ENCODE measurements around the gene CPT1C.

The CPT1C gene

DNA sequence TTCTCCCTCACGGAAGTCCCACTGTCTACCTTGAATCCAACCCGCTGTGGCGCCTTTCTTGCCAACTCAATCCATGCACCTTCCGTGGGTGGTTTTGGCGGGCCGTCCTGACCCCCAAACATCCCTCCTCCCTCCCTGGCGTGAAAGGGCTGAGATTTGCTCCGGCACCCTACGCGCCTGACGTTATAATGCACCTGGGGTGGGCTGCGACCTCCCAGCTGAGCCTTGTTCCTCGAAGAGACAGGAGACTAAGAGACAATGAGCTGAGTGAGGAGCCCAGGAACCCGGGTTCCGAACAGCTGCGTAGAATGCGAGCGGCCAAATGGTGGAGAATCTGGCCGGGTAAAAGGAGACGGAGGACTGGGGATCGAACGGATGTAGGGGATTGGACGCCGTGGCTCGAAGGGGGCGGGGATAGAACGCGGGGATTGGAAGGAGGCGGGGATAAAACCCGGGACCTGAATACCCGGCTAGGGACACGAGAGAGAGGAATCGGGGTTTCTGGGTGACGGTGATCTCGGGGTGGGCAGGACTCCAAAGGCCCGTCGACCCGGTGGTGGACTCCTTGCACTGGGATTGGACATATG is at the start of gene CPT1C:
TSS of gene CPT1C (plus strand) at position 461 of the 587 bp plus-strand sequence. CDS start 1,137 bp downstream, outside the sequence.
- peak; percentile 22 for DNase-seq (ENCODE audit: low read depth)

DNA sequence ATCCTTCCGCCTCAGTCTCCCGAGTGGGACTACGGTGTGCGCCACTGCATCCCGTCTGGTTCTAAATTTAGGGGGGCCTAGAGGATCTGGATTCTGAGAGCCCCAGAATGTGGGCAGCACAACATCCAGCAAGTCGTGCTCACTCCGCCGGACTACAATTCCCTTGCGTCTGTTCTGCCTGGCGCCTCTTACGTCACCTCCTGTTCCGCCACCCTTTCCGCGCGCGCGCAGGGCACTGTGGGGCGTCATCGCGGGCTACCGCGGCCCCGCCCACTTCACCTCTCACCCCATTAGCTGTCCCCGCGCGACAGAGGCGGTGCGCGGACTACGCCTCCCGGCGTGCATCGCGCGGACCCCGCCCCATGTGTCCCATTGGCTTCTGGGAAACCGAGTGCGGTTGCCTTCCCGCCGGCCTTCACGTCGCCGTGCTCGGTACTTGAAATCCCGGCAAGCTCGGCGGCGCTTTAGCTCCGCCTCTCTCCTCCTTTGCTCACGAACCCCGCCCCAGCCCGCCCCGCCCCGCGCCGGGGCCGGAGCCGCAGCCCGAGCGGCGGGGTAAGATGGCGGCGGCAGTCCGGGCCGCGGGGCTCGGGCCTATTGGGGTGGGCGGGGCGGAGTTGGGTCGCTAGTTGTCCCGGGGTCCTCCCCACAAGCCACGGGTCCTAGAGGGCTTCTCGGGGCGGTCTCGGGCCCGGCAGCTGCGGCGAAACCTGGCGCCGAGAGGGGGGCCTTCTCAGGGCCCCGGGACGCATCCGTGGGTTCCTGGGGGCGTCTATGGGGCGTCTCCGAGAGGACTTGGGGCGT is 49.0 kb upstream of the CPT1C start, which contains the start of gene SCAF1:
TSS of gene SCAF1 (plus strand) at position 522 of the 804 bp plus-strand sequence. CDS start 2,818 bp downstream, outside the sequence.
- DNase-seq (ENCODE audit: low read depth) = peak; percentile 94

GRCh38 chr19:49642492-49643035 is 48.4 kb upstream of the CPT1C start:
- DNase-seq (ENCODE audit: low read depth) = no peak

- no peak for DNase-seq (ENCODE audit: low read depth)
These were observed 47.5 kb upstream of the CPT1C start for GRCh38 chr19:49643466-49643865.

DNA sequence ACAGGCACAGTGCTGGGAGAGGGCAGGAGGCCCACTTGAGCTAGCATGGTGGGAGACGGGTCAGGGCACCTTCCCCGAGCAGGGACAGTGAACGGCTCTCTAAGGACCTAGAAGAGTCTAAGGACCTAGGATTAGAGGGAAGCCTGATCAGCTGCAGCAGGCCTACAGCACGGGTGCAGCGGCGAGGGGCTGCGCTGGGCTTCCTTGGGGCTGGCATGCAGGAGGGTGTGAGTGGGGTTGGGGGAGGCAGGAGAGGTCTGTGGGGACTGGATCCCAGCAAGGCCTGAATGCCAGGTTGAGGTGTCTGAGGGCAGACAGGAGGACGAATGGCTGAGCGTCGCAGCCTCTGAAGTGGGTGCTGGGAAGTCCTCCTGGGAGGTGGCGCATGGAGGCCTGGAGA is 45.3 kb upstream of the CPT1C start:
- DNase-seq (ENCODE audit: low read depth) = no peak

- no peak for DNase-seq (ENCODE audit: low read depth)
These were observed 44.9 kb upstream of the CPT1C start for GRCh38 chr19:49645995-49646394.

GRCh38 chr19:49646586-49646985 is 44.3 kb upstream of the CPT1C start:
- no peak for DNase-seq (ENCODE audit: low read depth)

GRCh38 chr19:49651029-49651819 is 39.7 kb upstream of the CPT1C start:
- DNase-seq (ENCODE audit: low read depth) = no peak

- DNase-seq (ENCODE audit: low read depth) = no peak
These were observed 38.9 kb upstream of the CPT1C start for GRCh38 chr19:49651820-49652550.

DNA sequence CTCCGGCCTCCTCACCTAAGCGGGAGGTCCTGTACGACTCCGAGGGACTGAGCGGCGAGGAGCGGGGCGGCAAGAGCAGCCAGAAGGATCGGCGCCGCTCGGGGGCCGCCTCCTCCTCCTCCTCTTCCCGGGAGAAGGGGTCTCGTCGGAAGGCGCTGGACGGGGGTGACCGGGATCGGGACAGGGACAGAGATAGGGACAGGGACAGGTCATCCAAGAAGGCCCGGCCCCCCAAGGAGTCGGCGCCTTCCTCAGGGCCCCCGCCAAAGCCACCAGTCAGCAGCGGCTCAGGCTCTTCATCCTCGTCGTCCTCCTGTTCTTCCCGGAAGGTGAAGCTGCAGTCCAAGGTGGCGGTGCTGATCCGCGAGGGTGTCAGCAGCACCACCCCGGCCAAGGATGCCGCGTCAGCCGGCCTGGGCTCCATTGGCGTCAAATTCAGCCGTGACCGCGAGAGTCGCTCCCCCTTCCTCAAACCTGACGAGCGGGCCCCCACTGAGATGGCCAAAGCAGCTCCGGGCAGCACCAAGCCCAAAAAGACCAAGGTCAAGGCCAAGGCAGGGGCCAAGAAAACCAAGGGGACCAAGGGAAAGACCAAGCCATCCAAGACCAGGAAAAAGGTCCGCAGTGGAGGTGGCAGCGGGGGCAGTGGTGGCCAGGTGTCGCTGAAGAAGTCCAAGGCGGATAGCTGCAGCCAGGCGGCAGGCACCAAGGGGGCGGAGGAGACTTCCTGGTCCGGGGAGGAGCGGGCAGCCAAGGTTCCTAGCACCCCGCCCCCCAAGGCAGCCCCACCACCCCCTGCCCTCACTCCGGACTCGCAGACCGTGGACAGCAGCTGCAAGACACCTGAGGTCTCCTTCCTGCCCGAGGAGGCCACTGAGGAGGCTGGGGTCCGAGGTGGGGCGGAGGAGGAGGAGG is 38.1 kb upstream of the CPT1C start:
- no peak for DNase-seq (ENCODE audit: low read depth)

DNA sequence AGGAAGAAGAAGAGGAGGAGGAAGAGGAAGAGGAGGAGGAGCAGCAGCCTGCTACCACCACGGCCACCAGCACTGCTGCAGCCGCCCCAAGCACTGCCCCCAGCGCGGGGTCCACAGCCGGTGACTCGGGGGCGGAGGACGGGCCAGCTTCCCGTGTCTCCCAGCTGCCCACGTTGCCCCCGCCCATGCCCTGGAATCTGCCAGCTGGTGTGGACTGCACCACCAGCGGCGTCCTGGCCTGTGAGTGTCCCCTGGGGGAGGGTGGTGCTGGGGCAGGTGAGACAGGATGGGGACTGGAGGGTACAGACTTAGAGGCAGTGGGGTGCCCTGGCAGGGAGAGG is 37.5 kb upstream of the CPT1C start:
- no peak for DNase-seq (ENCODE audit: low read depth)

DNA sequence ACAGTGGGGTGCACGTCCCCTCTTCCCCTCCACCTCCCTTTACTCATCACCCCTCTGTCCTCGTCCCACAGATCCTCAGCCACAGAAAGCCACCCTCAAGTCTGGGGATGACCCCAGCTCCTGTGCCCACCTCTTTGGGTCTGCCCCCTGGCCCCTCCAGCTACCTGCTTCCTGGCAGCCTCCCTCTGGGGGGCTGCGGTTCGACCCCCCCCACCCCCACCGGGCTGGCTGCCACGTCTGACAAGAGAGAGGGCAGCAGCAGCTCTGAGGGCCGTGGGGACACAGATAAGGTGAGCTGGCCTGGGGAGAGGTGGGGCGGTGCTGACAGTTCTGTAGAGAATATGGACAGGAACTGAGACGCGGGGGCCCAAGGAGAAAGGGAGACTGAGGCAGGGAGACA is 36.3 kb upstream of the CPT1C start:
- DNase-seq (ENCODE audit: low read depth) = no peak

DNA sequence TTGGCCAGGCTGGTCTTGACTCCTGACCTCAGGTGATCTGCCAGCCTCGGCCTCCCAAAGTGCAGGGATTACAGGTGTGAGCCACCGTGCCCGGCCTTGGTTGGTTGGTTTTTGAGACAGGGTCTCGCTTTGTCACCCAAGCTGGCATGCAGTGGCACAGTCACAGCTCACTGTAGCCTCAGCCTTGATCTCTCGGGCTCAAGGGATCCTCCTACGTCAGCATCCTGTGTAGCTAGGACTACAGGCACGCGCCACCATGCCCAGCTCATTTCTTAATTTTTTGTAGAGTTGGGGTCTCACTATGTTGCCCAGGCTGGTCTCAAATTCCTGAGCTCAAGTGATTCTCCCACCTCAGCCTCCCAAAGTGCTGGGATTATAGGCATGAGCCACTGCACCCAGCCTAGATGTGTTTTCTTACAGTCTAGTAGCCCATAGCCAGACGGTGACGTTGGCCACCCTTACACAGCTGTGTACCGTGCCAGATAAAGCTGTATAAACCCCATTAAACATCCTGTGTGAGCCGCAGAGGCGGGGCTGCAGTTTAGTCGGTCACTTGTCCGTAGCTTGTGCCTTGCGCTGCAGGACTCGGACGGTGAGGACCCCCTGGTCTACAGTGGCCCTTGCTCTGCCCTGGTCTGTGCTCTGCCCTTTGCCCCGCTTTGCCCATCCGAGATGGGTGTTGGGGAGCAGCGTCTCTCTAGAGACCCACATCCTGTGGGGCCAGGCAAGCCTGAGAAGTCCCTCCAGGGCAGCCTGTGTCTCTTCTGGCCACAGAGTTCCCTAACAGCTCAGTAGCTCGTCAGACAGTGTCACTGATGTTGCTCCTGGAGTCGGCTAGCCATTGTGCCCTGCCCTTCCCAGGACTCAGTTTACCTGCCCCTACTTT is 35.1 kb upstream of the CPT1C start:
- no peak for DNase-seq (ENCODE audit: low read depth)

DNA sequence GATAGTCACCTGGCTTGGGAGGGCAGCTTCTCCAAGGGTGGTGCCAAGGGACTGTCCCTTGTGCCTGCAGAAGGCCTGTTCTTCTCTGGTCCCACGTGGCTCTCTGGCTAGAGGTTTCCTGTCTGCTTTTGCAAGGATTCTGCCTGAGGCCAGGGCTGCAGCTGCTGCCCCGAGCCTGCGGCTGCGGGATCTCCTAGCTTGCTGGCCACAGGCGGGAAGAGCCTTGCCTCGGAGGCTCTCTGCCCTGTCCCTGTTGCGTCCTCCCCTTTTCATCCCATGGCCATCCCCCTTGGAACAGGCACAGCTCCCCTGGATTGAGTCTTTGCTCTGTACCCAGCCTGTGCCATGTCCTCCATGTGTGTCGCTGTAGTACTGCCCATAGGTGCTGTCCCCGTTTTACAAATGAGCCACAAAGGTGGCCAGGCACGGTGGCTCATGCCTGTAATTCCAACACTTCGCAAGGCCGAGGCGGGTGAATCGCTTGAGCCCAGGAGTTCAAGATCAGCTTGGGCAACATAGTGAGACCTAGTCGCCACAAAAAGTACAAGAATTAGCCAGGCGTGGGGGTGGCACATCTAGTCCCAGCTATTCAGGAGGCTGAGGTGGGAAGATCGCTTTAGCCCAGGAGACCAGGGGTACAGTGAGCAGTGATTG is 34.3 kb upstream of the CPT1C start:
- DNase-seq (ENCODE audit: low read depth) = no peak

- no peak for DNase-seq (ENCODE audit: low read depth)
These were observed 33.3 kb upstream of the CPT1C start for GRCh38 chr19:49657493-49658138.

GRCh38 chr19:49658139-49658517 is 32.8 kb upstream of the CPT1C start:
- DNase-seq (ENCODE audit: low read depth) = no peak

- DNase-seq (ENCODE audit: low read depth) = no peak
These were observed 32.1 kb upstream of the CPT1C start for GRCh38 chr19:49658566-49659442.
